NCI-H2227 (cell line): Measurements from ENCODE around the gene AOC2.
A peak's percentile ranks its signal among the peaks of the same experiment; 100 is the strongest.

Experiments used
- DNase-seq: peaks from one replicate; lab custom pipeline; 2025; ENCODE audit not compliant: unreplicated experiment; lab: John Stamatoyannopoulos, UW

AOC2 gene

GRCh38 chr17:42844271-42844670 lies at the start of gene AOC2:
TSS of gene AOC2 (plus strand) at chr17:42844580. CDS start at chr17:42844627, 47 bp downstream.
- no peak for DNase-seq

DNA sequence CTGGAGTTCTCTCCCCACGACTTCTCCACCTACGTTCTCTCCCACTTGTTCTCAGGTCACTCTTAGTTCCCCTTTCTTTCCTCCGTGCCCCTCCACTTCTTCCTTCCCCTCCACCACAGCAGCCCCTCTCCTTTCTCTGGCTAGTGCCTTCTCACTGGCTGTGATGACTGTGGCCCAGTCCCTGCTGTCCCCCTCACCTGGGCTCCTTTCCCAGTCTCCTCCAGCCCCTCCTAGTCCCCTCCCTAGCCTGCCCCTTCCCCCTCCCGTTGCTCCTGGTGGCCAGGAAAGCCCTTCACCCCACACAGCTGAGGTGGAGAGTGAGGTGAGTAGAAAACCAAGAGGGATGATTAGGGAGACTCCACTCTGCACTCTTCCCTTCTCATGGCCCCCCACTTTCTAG lies 49.3 kb upstream of the AOC2 start:
- no peak for DNase-seq

- DNase-seq = no peak
Measured at GRCh38 chr17:42795465-42795864, 48.9 kb upstream of the AOC2 start.

DNA sequence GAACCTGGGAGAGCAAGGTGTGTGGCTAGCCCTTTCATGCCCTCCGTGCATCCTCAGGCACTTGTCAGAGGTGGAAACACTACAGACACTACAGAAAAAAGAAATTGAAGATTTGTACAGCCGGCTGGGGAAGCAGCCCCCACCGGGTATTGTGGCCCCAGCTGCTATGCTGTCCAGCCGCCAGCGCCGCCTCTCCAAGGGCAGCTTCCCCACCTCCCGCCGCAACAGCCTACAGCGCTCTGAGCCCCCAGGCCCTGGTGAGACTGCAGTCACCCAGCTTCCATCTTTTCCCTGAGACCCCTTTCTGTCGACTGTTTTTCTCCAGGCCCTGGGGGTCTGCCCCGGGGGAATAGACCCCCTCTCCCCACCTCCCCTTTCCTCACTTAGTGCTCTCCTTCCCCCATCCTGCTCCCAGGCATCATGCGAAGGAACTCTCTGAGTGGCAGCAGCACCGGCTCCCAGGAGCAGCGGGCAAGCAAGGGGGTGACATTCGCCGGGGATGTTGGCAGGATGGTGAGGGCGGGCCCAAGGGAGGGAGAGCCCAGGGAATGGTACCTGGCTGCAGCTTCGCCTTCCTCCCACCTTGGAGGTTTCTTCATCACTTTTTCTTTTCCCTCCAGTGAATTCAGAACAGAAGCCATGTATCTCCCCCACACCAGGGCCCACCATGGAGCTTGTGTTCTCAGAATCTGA lies 48.2 kb upstream of the AOC2 start:
- DNase-seq = no peak

- DNase-seq = no peak
Measured at GRCh38 chr17:42797067-42798007, 47.0 kb upstream of the AOC2 start.

DNA sequence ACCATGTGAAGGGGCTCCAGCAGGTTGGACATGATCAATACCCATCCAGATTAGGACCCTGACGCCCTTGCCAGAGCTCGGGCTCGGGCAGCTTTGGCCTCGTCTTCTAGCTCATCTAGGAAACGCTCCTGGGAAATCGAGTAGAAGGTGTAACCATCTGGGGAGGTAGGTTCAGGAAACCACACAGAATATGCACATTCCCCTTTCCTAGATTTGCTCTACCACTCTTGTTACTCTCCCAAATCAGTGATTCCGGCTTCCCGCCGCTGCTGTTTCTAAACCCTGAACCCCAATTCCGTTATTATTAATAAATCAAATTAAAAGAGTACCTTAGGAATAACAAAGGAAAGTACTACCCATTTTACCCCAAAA lies 46.4 kb upstream of the AOC2 start:
- DNase-seq = no peak

- DNase-seq = peak; percentile 95
Measured at GRCh38 chr17:42798383-42799380, 45.7 kb upstream of the AOC2 start, which contains the start of the genes CNTD1 and COA3. TSS of gene CNTD1 (plus strand) at chr17:42798861. CDS start at chr17:42799068, 207 bp downstream. TSS of gene COA3 (minus strand) at chr17:42798704. CDS start at chr17:42798681, 23 bp downstream.

DNA sequence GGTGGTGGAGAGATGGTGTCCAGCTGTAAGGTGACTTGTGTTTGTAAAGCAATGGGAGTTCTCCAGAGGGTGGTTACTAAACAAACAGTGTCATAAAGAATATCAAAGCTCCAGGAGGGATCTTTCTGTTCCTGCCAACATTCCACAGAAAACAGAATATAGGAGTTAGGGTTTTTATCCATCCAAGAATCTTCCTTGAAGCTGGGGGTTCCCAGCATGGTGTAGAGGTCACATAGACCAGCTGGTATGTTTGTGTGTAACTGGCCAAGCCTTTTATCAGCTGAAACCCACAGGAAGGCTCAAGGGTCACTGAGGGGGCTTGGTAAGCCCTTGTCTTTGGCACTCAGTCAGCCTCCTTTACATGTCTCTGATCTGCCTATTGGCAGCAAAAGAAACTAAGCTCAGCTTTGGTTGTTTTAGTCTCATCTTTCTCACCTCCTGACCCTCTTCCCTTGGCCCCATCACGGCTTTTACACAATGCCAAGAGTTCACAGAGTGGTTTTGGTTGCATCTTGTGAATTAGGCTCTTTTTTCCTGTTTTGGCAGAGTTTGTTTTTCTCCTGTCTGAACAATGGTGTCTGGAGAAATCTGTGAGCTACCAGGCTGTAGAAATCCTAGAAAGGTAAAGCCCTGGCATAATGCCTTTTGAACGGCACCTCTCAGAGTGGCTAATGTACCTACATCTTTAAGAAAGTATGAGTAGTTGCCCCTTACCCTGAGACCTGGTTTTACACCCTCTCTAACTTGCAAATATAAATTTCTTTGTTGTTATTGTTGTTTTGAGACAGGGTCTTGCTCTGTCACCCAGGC lies 41.1 kb upstream of the AOC2 start:
- DNase-seq = no peak

GRCh38 chr17:42804918-42805367 lies 39.4 kb upstream of the AOC2 start:
- no peak for DNase-seq

GRCh38 chr17:42806249-42806648 lies 38.1 kb upstream of the AOC2 start:
- DNase-seq = no peak

GRCh38 chr17:42809250-42809649 lies 35.1 kb upstream of the AOC2 start:
- no peak for DNase-seq

GRCh38 chr17:42814633-42815399 lies 29.6 kb upstream of the AOC2 start:
- DNase-seq = peak; percentile 50

DNA sequence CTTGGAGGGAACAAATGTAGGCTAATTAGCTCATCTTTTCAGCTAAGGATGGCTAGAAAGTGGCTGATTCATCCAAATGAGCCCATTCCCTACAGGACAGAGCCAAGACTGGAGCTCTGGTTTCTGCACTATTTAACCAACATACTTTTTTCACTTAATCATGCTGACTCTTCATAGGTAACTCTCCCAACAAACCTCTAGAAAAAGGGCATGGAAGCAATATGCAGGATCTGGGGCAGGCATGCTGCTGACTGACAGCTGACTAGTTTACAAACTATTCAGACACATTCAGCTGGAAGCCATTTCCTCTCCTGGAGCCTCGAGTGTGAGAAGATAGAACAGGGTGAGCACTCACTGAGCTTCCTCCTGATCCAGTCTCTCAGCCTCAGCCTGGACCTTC lies 26.5 kb upstream of the AOC2 start:
- no peak for DNase-seq

DNA sequence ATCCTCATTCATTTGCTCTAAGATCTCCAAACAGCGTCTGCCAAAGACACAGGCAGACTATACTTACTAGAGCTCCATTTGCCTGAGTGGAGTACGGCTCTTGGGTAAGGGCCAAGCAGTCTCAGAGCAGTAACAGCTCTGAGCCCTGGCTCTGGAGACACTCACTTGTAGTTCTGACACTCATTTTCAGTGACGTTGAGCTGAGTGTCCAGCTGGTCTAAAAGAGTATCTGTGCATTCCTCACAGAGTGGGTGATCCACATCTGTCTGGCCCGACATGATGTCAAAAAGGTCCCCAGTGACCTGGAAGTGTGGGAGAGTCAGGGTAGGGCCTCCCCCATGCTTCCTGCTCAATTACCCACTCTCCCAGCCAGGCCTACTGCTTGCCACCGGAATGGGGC lies 26.0 kb upstream of the AOC2 start:
- no peak for DNase-seq

DNA sequence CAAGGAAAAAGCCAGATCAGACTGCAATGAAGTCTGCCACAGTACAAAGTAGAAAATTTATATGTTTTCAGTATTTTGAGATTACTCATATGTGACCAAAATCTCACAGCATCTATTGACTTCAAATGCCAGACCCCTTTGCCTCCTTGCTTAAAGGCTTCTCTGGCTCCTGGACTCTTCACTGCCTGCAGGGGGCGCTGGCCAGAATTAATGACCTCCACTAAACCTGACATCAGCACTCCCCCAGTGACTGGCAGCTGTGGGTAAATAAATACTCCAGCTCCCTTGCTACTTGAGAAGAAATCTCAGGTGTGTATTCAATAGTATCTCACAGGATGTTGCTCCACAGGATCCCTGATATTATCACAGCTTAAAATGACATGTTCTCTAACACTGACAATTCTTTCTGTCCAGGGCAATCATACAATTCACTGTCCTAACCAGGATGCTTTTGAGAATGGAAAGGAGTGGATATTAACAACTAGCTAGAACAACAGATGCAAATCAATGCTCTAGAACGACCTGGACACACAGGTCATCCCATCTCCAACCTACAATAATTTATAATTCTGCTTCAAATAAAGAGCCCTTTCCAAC lies 24.3 kb upstream of the AOC2 start:
- peak; percentile 83 for DNase-seq

- no peak for DNase-seq
Measured at GRCh38 chr17:42821176-42821575, 23.2 kb upstream of the AOC2 start.

- no peak for DNase-seq
Measured at GRCh38 chr17:42827472-42827871, 16.9 kb upstream of the AOC2 start.

DNA sequence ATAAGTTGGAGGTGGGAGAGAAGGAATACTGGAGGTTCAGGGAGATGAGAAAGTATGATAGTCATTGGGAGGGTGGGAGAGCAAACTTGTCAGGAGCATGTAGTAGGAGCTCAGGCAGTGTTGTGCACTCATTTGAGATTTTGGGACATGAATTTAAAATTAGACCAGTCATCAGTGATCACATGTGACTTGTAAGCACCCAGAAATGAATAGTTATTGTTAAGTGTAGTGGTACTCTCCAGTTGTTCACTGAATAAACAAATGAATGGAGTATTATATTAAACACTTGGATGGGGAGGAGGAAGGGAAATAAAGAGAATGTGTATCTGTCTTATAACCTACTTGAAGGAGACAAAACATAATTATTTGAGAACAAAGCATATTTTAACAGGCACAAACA lies 13.4 kb upstream of the AOC2 start:
- DNase-seq = no peak
